NCI-H2029 (cell line): ENCODE results near the gene DNAJB13.
A peak's percentile ranks its signal among the peaks of the same experiment; 100 is the strongest.

ENCODE experiments used
- DNase-seq: peaks from one replicate; lab custom pipeline; 2025; lab: John Stamatoyannopoulos, UW

DNAJB13 gene

DNA sequence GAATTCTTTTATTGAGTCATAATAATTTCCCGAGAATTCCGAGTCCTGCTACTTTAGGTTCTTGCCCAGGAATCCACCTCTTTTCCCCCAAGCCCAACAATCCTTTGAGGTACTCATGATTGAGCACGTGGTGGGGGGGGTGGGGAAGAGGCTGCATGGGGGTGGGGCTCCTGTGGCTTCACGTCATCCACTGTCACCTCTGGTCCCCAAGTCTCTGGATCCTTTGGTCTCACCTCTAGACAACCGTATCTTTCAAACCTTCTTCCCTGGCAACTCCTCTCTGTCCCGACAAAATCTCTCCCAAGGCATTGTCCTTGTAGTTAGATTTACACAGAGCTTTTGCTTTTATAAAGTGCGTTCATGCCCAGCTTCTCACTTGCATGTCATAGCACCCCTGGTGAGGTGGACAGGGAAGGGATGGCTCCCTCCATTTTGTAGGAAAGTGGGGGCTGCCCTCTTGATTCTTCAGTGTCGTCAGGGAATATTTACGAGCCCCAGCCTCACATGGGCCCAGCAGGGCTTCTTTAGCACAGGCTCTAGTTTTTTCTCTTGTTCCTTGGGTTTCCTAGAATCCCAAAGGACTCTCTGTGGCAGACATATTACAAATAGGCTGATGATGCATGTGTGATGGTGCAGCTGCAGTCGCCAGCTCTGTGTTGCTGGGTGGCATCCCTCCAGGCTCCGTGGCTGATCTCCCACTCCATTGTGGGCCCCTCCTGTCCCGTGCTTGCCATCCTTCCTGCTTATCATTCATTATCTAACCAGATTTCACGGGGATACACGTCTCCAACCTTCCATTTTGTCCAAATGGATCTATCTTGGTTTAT lies 49.7 kb downstream of the DNAJB13 start:
- no peak for DNase-seq

DNA sequence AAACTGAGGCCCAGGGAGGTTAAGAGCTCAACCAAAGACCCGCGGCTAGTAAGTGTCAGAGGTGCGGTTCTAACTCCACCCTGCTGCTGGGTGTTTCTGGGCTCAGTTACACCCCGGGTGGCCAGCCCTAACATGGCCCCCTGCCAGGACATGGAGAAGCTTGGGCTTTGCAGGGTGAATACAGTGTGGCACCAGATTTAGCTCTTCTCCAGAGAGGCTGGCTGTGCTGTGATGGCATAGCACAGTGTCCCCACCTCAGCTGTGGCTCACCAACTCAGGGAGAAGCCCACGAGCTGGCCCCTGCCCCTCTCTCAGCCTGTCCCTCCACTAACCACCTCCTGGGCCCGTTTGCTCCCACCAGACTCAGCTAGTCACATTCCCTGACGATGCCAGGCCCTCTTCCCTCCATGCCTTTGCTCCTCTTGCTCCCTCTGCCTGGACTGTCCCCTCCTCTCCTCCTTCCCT lies 51.0 kb downstream of the DNAJB13 start:
- DNase-seq: no peak

DNA sequence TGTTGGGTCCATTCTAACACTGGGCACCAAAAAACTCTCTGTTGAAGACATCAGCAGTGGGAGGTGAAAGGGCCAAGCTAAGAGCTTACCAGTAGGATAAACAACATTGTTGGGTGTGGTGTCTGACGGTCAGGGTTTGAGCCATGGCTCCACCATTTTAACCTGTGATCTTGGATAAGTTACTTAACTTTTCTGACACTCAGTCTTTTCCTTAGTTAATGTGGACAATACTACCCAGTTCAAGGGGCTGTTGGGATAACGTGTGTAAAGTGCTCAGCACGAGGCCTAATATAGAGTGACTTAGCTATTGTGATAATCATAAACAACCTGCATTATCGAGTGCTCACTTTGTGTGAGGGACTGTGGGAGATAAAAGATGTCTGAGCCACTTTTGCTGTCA lies 52.0 kb downstream of the DNAJB13 start:
- no peak for DNase-seq

DNA sequence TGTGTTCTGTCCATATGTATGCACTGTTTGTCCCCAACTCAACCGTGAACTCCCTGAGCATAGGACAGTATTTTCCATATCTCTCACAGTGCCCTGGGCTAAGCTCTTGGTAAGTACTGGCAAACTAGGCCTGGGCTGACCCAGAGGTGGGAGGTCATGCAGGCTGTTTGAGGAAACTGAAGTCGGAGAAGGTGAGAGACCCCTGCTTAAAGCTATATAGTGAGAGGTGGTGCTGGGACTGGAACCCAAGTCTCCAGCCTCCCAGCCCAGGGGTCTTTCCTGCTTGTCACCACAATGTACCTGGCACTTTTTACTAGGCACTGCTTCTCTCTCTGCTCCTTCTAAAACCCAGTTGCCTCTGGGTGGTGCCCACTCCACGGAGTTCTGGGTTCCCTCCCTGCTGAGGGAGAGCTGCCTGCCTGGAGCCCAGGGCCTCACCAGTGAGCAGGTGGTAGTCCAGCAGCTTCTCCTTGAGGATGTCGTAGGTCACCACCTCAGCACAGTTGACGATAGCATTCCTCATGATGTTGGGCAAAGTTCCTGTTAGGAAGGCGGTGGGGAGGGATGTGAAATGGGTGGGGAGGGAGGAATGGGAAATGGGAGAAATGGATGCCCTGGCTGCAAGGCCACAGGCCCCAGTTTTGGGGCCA lies 53.3 kb downstream of the DNAJB13 start:
- no peak for DNase-seq

DNA sequence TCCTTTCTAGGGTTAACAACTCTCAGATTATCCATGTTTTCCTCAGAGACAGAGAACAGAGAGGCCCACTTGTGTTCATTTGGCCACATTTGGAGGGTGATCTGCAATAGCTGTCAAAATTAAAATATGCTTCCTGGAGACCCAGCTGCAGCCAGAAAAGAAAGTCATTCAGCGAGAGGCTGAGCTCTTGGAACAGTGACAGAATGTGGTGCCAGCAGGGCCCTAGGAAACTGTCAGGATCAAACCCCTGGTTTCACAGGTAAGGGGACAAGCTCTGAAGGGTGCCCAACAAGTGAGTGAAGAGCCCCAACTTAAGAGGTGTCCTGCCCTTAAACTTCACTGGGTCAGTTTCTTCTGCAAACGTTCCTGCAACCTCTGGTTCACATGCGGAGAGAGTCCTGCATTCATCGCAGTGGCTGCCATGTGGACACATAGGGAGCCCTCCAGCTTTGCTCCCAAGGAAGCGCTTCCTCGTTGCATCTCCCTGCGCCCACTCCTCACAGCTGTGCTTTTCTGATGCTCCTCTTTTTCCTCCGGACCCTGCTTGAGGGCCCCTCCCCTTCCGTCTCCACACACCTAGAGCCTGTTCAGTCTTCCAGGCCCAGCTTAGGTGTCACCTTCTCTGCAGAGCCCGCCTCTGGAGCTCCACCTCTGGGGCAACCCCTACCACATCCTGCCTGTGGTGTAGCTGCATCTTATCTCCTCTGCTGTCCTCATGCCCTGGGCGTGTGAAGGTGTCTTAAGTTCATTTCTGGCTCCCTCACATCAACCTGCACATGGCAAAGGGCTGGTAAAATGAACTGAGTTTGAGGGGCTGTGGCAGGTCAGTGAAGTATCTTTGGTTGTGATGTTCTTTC lies 54.2 kb downstream of the DNAJB13 start:
- DNase-seq: peak; percentile 34

DNA sequence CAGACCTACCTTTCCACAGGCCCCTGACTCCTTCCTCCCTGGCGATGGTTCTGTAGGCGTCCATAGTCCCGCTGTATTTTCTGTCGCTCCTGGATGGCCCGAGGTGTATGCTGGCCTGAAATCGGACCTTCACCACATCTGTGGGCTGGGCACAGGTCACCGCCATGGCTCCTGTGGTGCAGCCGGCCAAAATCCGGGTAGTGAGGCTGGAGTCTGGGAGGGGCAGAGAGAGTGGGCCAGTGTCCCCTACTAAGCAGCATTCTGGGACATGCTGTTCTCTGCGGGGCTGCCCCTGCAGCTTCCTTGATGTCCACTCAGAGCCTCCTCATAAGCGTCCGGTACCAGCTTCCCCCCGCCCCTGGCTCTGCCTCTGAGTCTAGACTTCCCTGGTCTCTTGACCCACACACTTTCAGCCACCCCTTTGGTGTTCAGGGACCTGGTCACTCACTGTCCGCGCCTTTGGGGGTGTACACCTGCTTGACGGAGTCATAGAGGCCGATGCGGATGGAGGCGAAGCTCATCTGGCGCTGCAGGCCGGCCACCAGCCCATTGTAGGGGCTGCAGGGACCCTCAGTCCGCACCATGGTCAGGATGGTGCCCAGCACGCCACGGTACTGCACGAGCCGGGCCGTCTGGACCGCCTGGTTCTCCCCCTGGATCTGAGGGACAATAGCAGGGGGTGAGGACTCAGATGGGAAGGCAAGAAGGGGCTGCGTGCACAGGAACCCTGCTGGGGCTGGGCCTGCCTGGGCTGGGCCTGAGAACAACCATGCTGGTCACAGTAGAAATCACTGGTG lies 55.1 kb downstream of the DNAJB13 start:
- DNase-seq: no peak

DNA sequence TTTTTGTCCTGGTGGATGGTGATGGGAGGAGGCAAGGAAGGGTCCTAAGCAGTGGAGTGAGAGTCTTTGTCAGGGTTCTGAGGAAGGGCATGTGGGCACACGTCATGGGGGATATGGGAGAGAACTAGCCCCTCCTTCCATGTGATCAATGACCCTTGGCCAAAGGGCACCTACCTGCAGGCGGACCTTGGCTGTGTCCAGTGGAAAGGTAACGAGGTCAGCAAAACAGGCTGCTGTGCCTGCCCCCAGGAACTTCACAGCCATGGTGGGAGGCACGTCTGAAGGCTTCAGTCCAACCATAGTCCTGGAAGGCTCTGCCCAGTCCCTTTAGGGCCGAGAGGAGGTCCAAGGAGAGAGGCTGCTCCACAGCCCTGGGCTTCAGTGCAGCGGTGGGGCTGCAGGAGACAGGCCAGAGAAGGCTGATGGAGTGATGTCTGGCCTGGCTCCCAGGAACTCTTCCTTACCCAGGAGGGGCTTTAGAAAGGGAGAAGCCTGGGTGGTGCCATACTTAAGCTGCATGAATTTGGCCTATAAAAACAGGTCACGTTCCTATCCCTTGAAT lies 56.0 kb downstream of the DNAJB13 start:
- DNase-seq: no peak

DNA sequence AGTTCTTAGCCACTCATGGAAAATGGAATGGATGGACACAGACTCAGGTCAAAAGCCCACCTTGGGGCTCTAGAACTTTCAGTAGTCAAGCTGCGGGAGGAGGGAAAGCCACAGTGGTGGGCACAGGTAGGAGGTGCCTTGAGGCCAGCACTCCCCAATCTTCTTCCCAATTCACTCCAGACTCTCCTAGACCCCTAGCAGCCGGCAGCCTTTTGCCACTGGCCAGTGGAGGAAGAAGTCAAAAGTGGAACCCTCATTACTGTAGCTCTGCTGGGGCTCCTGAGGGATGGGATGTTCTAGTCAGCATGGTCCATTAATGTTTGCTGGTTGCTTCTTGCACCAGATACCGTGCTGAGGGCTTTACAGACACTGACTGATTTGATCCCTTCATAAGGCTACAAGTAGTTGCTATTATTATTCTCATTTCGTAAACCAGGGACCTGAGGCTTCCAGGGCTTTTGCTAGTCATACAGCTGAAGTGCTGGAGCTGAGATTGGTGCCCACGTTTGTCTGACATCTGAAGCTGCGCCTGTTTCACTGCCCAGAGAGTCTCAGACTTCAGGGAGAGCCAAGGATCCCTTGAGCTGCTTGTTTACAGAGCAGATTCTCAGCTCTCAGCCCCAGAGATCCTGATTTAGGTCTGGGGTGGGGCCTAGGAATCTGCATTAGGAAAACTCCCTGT lies 57.0 kb downstream of the DNAJB13 start:
- no peak for DNase-seq

DNA sequence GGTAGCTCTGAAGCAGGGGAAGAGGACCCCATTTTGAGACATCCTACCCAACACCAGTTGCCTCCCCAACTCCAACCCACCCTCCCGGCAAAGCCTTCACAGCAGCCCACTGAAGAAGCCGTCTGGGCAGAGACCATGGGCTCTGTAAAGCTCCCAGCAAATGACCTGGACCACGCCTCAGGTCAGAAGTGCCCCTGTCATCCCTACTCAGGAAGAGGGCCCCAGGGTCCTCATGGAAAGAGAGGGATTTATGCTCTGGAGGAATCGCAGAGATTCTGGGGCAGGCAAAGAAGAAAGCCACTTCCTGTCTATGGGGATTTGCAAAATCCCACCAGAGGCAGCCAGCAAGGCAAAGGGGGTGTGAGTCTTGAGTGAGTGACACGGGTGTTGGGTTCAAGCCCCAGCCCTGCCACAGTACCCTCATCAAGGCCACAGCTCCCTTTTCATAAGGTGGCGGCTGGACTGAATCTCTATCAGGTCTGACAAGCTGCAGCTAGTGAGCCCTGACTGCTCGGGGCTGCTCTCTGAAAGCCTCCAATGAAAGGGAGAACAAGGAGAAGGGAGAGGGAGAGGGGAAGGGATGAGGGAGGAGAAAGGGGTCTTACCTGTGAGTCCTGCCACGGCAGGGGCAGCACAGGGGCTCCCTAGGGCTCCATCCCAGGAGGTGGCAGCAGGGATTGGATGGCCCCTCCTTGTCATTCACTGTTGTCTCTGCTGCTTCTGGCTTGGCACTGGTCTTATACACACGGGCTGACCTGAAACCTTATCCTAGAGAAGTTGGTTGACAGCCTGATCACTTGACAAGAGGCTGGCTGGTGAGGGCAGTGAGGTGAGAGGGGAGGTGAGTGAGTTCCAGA lies 57.8 kb downstream of the DNAJB13 start, which contains the start of gene UCP3:
Gene UCP3 (minus strand): TSS at position 713 of the 857 bp plus-strand sequence. CDS start 2,043 bp downstream, outside the sequence.
- peak; percentile 50 for DNase-seq

DNA sequence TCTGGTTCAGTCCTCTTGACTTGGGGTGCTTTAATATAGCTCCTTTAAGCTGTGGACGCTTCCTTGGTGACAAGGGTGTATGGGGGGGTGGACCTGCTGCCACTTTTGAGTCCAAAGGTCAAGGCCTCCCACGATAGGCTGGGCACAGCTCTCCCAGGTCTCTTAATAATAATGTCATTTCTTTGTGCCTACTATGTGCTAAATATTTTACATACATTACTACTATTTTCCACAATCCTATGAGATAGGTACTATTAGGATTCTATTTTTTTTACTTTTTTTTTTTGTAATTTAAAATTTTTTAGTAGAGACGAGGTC lies 58.4 kb downstream of the DNAJB13 start:
- DNase-seq: no peak

DNA sequence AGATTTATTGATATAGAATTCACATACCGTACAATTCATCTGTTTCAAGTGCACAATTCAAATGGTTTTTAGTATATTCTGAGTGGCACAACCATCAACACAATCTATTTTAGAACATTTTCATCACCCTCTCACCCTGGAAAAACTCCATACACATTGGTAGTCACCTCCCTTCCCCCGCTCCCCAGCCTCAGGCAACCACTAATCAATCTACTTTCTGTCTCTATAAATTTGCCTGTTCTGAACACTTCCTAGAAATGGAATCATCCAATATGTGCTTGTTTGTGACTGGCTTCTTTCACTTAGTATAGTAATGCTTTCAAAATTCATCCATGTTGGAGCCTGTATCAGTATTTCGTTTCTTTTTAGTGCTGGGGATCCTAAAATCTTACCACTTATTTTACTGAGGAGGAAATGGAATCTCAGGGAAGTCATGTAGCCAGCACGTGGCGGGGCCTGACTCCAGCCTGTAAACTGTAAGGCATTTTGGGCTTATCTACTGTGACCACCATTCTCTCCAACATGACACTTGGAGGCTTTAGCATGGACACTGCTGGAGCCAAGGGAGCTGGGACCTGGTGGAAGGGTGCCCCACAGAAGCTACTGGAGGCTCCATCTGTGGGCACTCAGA lies 59.0 kb downstream of the DNAJB13 start:
- DNase-seq: no peak

DNA sequence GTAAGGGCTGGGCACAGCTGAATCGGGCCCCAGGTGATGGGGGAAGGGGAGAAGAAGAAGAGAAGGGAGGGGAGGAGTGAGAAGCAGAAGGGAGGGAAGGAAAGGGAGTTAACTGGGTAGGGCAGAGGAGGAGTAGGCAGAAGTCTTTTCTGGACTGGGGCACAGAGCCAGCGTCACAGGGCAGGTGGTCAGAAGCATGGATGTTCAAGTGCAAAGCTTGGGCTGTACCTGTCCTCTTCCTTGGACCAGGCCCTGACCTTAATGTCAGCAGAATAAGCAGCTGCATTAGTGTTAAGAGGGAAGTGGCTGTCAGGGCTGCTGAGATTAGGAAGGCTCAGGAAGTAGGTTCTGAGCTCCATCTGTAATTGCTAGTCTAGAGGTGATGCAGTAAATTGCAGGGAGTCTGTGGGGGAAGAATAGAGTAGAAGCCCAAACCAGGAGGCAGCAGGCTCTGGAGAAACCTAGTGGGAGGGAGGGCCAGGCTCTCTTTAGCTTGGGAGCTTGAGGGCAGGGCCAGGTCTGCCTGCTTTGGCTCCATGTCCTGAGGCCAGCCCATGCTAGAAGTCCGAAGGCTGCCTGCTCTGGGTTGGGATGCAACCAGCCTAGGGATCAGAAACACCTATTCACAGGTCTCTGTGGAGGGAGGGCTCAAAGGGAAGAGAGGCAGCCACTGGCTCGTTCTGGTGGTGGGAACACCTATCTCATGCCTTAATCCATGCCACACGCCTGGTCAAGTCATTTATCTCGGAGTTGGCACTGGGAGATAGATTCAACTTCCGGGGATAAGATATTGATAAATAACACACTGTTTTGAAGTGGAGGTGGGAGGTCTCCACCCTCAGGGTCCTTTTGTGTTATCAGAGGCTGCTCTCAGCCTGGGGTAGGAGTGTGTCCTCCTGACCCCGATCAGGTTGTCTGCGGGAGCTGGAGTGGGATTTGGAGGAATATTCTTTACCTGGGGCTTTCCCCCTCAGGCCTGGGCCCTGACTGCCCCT lies 59.8 kb downstream of the DNAJB13 start:
- no peak for DNase-seq

DNA sequence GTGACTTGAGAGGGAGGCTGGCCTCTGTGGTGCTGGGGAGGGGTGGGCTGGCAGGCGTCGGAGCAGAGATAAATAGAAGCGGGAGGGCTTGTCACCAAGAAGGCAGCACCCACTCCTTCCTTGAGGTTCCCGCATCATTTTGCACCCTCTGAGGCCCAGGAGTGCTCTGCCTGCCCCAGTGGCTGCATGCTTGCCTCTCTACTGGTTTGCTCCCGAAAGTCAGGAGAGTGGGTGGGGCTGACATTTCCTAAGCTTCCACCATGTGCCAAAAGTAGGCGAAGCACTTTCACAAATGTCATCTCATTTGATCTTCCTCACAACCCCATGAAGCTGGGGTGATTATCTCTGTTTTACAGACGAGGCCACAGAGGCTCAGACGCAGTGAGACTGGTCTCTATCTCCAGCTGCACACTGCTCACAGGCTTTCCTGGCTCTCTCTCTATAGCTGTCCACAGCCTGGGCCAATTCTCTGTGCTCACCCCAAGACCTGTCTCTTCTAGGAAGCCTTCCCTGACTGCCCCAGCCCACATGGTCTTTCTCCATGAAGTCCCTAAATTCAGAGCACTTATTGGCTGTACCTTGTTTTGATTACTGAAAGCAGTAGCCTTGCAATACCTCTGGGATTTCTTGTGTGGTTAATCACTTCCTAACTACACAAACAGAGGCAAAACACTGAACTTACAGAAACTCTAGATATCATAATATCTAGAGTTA lies 60.7 kb downstream of the DNAJB13 start:
- DNase-seq: no peak

DNA sequence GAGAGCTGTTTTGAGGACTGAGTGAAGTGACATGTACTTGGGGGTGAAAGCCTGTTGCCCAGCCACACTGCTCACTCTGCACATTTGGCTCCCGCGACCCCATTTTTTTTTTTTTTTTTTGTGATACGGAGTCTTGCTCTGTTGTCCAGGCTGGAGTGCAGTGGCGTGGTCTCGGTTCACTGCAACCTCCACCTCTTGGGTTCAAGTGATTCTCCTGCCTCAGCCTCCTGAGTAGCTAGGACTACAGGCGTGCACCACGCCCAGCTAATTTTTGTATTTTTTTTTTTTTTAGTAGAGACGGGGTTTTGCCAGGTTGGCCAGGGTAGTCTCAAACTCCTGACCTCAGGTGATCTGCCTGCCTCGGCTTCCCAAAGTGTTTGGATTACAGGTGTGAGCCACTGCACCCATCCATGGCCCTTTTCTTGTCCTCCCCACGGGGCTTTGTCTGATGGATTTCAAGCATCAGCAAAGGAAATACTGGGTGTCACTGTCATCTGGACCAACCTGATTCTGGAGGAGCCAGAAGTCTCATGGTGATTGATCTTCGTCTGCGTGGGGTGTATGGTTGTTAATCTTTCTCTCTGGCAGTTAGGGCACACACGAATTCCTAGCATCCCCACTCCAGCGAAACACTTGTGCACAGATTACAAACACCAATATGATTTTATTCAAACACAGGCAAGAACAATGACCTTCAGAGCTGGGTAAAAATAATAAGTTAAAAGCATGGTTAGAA lies 61.4 kb downstream of the DNAJB13 start:
- no peak for DNase-seq

DNA sequence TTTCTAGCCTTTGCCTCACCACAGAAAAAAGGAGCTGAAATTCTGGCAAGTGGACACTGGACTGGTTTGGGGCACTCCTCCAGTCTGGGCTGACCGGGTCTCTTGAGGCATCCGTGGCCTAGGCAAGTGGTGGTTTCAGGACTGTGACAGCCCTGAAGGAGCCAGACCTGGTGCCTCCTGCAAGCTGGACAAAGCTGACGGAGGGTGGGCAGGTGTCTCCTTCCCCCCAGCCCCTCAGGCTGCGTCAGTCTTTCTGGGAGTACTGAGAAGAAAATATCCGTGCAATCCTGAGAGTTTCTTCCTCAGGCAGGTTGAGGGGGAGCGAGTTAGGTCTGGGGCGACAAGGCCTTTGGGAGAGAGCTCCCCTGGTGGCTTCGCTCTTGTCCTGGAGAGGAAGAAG lies 62.3 kb downstream of the DNAJB13 start:
- DNase-seq: no peak

DNA sequence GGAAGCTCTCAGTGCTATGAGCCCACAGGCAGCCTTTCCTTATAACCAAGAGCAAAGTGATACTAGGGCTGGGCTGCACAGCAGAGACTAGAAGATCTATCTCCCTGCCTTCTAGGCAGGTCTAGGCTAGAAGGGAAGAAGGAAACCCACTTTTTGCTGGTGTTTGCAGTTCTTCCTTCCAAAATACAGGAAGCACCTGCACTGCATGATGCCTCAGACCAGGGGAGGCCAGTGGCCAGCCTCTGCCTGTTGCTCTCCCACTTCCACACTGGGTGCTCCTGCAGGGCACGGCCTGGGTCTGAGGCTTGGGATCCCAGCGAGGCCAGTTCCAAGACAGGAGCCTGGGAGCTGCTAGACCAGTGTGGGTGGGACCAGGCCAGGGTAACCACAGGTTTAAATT lies 64.1 kb downstream of the DNAJB13 start:
- no peak for DNase-seq
